ENCODE measurements around the gene IL19. TPM values are rescaled to one million over a fixed set of nuclear protein-coding genes. Genes with fewer than 3 reads are reported as not detected.

The IL19 gene
- total and polyA plus RNA-seq, 4 donors: not detected

- H3K9me3 ChIP-seq (ENCODE audit: control insufficient read depth in 4 of 4, low read length in 3 of 4): no peaks in the 10 kb centered on the region
- H3K4me3 ChIP-seq (ENCODE audit: low read depth in 1 of 3, low read length in 3 of 3): no peak overlapping the region
- H3K27ac ChIP-seq (ENCODE audit: low read depth in 1 of 2, low read length in 2 of 2): no peak overlapping the region
- no peak overlapping the region for H3K9ac ChIP-seq (ENCODE audit: low read depth in 1 of 2, low read length in 2 of 2)
- 90% methylated on average over 3 of the region's 3 CpGs for WGBS
- no peaks in the 10 kb centered on the region for H3K4me1 ChIP-seq (ENCODE audit: control insufficient read depth in 4 of 4, insufficient read depth in 4 of 4, low read length in 3 of 4)
- no peaks in the 10 kb centered on the region for H3K27me3 ChIP-seq (ENCODE audit: control insufficient read depth in 4 of 4, insufficient read depth in 4 of 4, low read length in 3 of 4)
- no peaks in the 10 kb centered on the region for H3K36me3 ChIP-seq (ENCODE audit: control insufficient read depth in 4 of 4, insufficient read depth in 3 of 4, low read depth in 1 of 4, low read length in 3 of 4)
- TF ChIP-seq JUND (IDR thresholded peaks at IDR 0.05) (no peak), NR2F2 (IDR thresholded peaks at IDR 0.05) (no peak), GABPA (IDR thresholded peaks at IDR 0.05 in 1 of 2, conservative IDR thresholded peaks at IDR 0.05 in 1 of 2) (no peak), EGR1 (IDR thresholded peaks at IDR 0.05; ENCODE audit: low read depth in 2 of 2) (no peak), TAF1 (conservative IDR thresholded peaks at IDR 0.05) (no peak), RXRA (IDR thresholded peaks at IDR 0.05) (no peak), YY1 (IDR thresholded peaks at IDR 0.05) (no peak), HNF4A (conservative IDR thresholded peaks at IDR 0.05) (no peak), ATF3 (IDR thresholded peaks at IDR 0.05) (no peak), FOXA2 (IDR thresholded peaks at IDR 0.05) (no peak), REST (IDR thresholded peaks at IDR 0.05) (no peak), SP1 (IDR thresholded peaks at IDR 0.05) (no peak), CTCF (IDR thresholded peaks at IDR 0.05; ENCODE audit: low read depth, low read length, missing input control) (no peak), HNF4G (IDR thresholded peaks at IDR 0.05) (no peak), FOXA1 (IDR thresholded peaks at IDR 0.05) (no peak), RAD21 (IDR thresholded peaks at IDR 0.05) (no peak)
- TF ChIP-seq, protein P1, sequence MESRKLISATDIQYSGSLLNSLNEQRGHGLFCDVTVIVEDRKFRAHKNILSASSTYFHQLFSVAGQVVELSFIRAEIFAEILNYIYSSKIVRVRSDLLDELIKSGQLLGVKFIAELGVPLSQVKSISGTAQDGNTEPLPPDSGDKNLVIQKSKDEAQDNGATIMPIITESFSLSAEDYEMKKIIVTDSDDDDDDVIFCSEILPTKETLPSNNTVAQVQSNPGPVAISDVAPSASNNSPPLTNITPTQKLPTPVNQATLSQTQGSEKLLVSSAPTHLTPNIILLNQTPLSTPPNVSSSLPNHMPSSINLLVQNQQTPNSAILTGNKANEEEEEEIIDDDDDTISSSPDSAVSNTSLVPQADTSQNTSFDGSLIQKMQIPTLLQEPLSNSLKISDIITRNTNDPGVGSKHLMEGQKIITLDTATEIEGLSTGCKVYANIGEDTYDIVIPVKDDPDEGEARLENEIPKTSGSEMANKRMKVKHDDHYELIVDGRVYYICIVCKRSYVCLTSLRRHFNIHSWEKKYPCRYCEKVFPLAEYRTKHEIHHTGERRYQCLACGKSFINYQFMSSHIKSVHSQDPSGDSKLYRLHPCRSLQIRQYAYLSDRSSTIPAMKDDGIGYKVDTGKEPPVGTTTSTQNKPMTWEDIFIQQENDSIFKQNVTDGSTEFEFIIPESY (IDR thresholded peaks at IDR 0.05): no peak
- TF ChIP-seq, protein P2, sequence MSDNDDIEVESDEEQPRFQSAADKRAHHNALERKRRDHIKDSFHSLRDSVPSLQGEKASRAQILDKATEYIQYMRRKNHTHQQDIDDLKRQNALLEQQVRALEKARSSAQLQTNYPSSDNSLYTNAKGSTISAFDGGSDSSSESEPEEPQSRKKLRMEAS (IDR thresholded peaks at IDR 0.05): no peak
- DNase-seq (ENCODE audit: low spot score): no peak
These were observed 29.8 kb downstream of the IL19 start for GRCh38 chr1:206800411-206800810.

Data from liver (tissue), 9 donors.